ENCODE results near the gene APMAP. TPM values are rescaled to one million over a fixed set of nuclear protein-coding genes. Genes with fewer than 3 reads are reported as not detected.

The APMAP gene
- total and polyA plus RNA-seq, 2 of the 13 experiments (the other 11 are each of a cell fraction or from before 2014, with no cell fraction given), result 168 to 214 TPM

GRCh38 chr20:25019381-25020155 is 27.0 kb upstream of the APMAP start:
- no peak for FAIRE-seq
- Histone ChIP-seq H3K9me3 (ENCODE audit: low read length) (no peaks in the 10 kb centered on the region), H3K4me3 (replicated peaks in 1 of 3; ENCODE audit: insufficient read depth in 1 of 3, low read depth in 2 of 3, low read length in 3 of 3) (no peak overlapping the region), H3K36me3 (replicated peaks in 1 of 2; ENCODE audit: control insufficient read depth in 1 of 2, insufficient read depth in 2 of 2, low read length in 2 of 2) (no peaks in the 10 kb centered on the region), H2AFZ (ENCODE audit: low read length) (no peak overlapping the region), H3K27ac (ENCODE audit: extremely low read length, insufficient read depth, low read length) (no peak overlapping the region), H3K27me3 (ENCODE audit: control insufficient read depth in 1 of 2, insufficient read depth in 2 of 2, low read length in 2 of 2) (peaks cover 0 to 2% of the 10 kb centered on the region in 2 experiments; a peak in 1 of 5 replicates), H3K79me2 (ENCODE audit: insufficient read depth, low read length) (no peaks in the 10 kb centered on the region), H3K4me2 (ENCODE audit: low read depth, low read length) (no peak overlapping the region), H4K20me1 (ENCODE audit: insufficient read depth, low read length) (no peaks in the 10 kb centered on the region), H3K4me1 (ENCODE audit: insufficient read depth, low read length) (peaks cover 44% of the 10 kb centered on the region), H3K9ac (ENCODE audit: insufficient read depth, low read depth, low read length) (no peak overlapping the region)
- ATAC-seq, result peak; percentile 13; the same call in 2 of the 3 replicates
- BruUV-seq (replicated peaks), result no TSS peak
- CTCF ChIA-PET (ENCODE audit: low intra/inter-chr PET ratio, low total read pairs), result no interaction called here
- intact Hi-C loops (cut with micrococcal nuclease; ENCODE audit: unreplicated experiment), result loop anchor here (5.0 kb wide), 1 partner anchor 38 kb away; the partner anchor contains the start of gene ACSS1
- DNase-seq (ENCODE audit: low spot score), result peak; percentile 44
- 66% methylated on average over 13 of the region's 16 CpGs for WGBS (ENCODE audit: low lambda C conversion rate)
- in situ Hi-C loops (cut with HindIII; ENCODE audit: extremely low pct_ligation_motif_present, low pct_unique_long_range_greater_than_20kb), result no loop called here
- TF ChIP-seq HNF4A (CRISPR knock-in tag; IDR thresholded peaks at IDR 0.05) (peak; percentile 11; the same call in 1 of the 2 replicates), RXRB (CRISPR knock-in tag; IDR thresholded peaks at IDR 0.05; ENCODE audit: borderline replicate concordance) (no peak), ZNF574 (CRISPR knock-in tag; IDR thresholded peaks at IDR 0.05) (no peak), GZF1 (CRISPR knock-in tag; IDR thresholded peaks at IDR 0.05) (no peak), XBP1 (CRISPR knock-in tag; IDR thresholded peaks at IDR 0.05) (no peak), NFKBIZ (CRISPR knock-in tag; IDR thresholded peaks at IDR 0.05) (no peak)
- POLR2A ChIA-PET, result interaction anchor here (1.8 kb wide), 1 partner anchor 13 kb away, joined by 6 read pairs; no protein-coding TSS in a partner anchor

All from HepG2 (cell line).